NT2/D1 (cell line): ENCODE data around the gene NR2E1.

Source experiments
- DNase-seq: peaks from one replicate; pipeline ENCODE4 v3.0.0-alpha.2; 2011; ENCODE audit warnings: low read depth, low spot score
- H3K27me3 ChIP-seq: 2 replicates; pipeline ENCODE4 v1.6.0; 2011; ENCODE audit warnings: mild to moderate bottlenecking; ENCODE audit not compliant: insufficient read length, insufficient read depth
- H3K36me3 ChIP-seq: 2 replicates; pipeline ENCODE4 v1.6.1; 2011; ENCODE audit warnings: mild to moderate bottlenecking, low read length, mixed read lengths; ENCODE audit not compliant: insufficient read depth, insufficient read length
- H3K4me1 ChIP-seq: 2 replicates; pipeline ENCODE4 v1.5.1; 2011; ENCODE audit not compliant: insufficient read depth, insufficient read length
- H3K4me3 ChIP-seq: 2 replicates; pipeline ENCODE4 v1.5.1; 2011; ENCODE audit warnings: low read depth; ENCODE audit not compliant: insufficient read length
- H3K9ac ChIP-seq: 2 replicates; pipeline ENCODE4 v1.6.0; 2011; ENCODE audit warnings: low read depth; ENCODE audit not compliant: insufficient read length
- H3K9me3 ChIP-seq: 2 replicates; pipeline ENCODE4 v1.5.1; 2011; ENCODE audit warnings: mild to moderate bottlenecking, low read length; ENCODE audit not compliant: insufficient read depth
- SUZ12 ChIP-seq: IDR thresholded peaks from 2 replicates; pipeline ENCODE4 v1.6.1; 2011; ENCODE audit not compliant: insufficient read length, insufficient read depth; ENCODE audit errors: extremely low read depth
- YY1 ChIP-seq: IDR thresholded peaks from 2 replicates; pipeline ENCODE4 v1.6.1; 2011; ENCODE audit not compliant: insufficient read length, insufficient read depth
- ZNF274 ChIP-seq: IDR thresholded peaks from 2 replicates; pipeline ENCODE4 v1.6.1; 2011; ENCODE audit warnings: mild to moderate bottlenecking, low read depth, low read length

The NR2E1 gene

DNA sequence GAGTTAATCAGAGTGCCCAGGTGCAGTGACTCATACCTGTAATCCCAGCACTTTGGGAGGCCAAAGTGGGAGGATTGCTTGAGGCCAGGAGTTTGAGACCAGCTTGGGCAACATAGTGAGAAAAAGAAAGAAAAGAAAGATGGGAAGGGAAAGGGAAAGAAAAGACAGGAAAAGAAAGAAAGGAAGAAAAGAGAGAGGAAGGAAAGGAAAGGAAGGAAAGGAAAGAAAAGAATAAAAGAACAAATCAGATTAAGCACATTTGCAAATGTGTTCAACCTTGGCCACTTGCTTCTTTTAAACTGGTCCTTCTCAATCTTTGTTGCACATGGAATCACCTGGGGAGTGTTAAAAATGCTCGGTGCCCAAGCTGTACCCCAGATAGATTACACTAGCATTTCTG lies 28.0 kb downstream of the NR2E1 start:
- no peak overlapping the region for H3K9ac ChIP-seq
- no peak for DNase-seq
- no peak for TF ChIP-seq SUZ12
- no peak for TF ChIP-seq ZNF274
- no peak for TF ChIP-seq YY1

DNA sequence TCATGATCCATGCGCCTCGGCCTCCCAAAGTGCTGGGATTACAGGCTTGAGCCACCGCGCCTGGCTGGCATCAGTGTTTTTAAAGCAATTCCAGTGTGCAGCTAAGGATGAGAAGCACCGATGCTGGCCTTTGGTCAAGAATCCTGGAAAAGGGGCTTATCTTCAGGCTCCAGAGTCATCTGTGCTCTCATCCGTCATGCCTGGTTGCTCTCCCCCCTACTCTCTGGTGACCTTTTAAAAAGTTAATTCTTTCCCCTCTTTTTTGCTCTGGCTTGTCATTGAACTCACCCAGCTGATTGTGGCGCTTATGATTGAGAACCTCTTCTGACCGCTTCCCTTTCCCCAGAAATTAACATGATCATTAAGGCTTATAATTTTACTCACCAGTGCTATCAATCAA lies 28.7 kb downstream of the NR2E1 start:
- TF ChIP-seq YY1 (no peak), SUZ12 (no peak), ZNF274 (no peak)

More for the DNA sequence above, 28.0 kb downstream of the NR2E1 start:
- no peaks in the 10 kb centered on the region for H3K9me3 ChIP-seq
- no peaks in the 10 kb centered on the region for H3K36me3 ChIP-seq
- H3K27me3 ChIP-seq, result no peaks in the 10 kb centered on the region
- no peaks in the 10 kb centered on the region for H3K4me1 ChIP-seq
- no peak overlapping the region for H3K4me3 ChIP-seq

DNA sequence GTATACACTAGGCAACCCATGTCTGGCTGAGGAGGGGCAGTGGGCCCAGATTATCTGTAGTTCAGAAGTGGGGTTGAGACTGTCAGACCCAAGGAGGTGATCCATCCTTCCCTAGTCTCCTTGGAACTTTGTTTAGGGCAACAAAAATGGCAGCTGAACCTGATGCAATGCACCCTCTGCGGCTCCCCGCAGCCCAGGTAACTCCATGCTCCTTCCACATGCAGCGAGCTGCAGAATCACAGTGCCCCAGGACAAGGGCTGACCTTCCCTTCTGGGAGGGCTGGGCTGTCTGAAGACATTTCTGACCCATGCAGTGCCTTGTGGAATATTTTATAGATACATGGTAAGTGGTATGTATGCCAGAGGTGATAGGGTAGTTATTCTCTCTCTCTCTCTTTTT lies 29.4 kb downstream of the NR2E1 start:
- no peaks in the 10 kb centered on the region for H3K27me3 ChIP-seq
- TF ChIP-seq YY1 (no peak), ZNF274 (no peak), SUZ12 (no peak)
- no peaks in the 10 kb centered on the region for H3K36me3 ChIP-seq
- no peaks in the 10 kb centered on the region for H3K4me1 ChIP-seq
- H3K4me3 ChIP-seq, result no peak overlapping the region
- no peak for DNase-seq
- H3K9me3 ChIP-seq, result no peaks in the 10 kb centered on the region
- no peak overlapping the region for H3K9ac ChIP-seq

More for the DNA sequence above, 28.7 kb downstream of the NR2E1 start:
- no peaks in the 10 kb centered on the region for H3K4me1 ChIP-seq
- no peaks in the 10 kb centered on the region for H3K27me3 ChIP-seq
- DNase-seq, result no peak
- H3K9ac ChIP-seq, result no peak overlapping the region
- no peak overlapping the region for H3K4me3 ChIP-seq
- no peaks in the 10 kb centered on the region for H3K36me3 ChIP-seq
- no peaks in the 10 kb centered on the region for H3K9me3 ChIP-seq

DNA sequence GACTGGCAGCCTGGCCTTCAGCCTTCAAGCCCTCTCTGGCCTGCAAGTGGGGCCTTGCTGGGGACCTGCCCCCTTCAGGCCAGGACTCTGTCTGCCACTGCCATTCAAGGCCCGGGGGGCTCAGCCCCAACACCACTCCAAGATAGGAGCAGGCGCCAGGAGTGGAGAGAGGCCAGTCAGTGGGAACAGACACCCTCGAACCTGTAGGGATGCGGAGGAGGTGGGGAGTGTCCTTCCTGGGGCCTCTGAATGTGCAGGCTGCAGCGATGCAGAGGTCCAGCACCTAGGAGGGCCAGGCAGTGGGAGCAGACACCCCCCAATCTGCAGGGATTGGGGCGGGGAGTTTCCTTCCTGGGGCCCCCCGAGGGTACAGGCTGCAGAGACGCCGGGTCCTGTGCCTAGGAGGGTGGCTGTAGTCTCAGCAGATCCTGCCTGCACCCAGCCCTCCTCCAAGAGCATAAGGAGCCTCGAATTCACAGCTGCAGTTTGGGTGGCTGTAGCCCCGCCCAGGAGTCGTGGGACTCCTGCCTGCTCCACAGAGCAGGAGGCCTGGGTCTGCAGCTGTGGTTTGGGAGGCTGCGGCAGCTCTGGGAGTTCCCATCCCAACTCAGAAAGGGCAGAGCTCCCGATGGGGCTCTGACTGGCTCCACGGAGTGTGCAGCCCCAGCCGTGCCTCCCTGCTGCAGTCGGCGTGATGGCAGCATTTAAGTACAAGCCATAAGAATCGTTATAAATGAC lies 33.1 kb downstream of the NR2E1 start:
- Histone ChIP-seq H3K27me3 (no peaks in the 10 kb centered on the region), H3K9ac (no peak overlapping the region), H3K4me3 (no peak overlapping the region), H3K4me1 (no peaks in the 10 kb centered on the region), H3K36me3 (no peaks in the 10 kb centered on the region), H3K9me3 (no peaks in the 10 kb centered on the region)
- TF ChIP-seq YY1, result no peak
- no peak for TF ChIP-seq ZNF274
- no peak for TF ChIP-seq SUZ12
- no peak for DNase-seq

DNA sequence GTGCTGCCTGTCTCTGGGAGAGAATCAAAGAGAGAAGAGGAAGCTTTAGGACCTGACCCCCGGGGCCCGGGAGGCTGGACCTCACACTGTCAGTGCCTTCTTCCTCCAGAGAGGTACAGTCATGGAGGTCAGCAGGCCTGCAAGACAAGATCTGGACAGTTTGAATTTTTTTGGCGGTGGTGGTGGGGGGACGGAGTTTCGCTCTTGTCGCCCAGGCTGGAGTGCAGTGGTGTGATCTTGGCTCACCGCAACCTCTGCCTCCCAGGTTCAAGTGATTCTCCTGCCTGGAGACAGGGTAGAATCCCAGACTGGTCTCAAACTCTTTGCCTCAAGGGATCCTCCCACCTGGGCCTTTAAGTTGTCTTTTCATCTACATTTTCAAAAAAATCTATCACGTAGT lies 34.4 kb downstream of the NR2E1 start:
- no peak for DNase-seq
- Histone ChIP-seq H3K9ac (no peak overlapping the region), H3K9me3 (no peaks in the 10 kb centered on the region), H3K36me3 (no peaks in the 10 kb centered on the region), H3K4me3 (no peak overlapping the region), H3K27me3 (no peaks in the 10 kb centered on the region), H3K4me1 (no peaks in the 10 kb centered on the region)
- no peak for TF ChIP-seq ZNF274
- TF ChIP-seq YY1, result no peak
- no peak for TF ChIP-seq SUZ12

DNA sequence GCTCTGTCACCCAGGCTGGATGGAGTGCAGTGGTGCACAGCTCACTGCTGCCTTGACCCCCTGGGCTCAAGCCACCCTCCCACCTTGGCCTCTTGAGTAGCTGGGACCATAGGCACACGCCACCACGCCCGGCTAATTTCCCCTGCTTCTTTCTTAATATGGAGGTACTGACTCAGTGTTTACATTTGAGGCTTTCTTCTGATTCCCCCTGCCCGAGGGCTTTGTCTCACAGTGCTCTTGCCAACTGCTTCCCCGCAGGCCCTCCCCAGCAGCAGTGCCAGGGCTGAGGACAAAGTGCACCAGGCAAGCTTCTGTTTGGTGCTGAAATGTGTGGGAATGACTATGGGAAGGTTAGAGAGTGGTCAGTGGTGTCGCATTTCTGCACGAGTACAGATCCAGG lies 34.8 kb downstream of the NR2E1 start:
- Histone ChIP-seq H3K4me1 (no peaks in the 10 kb centered on the region), H3K9me3 (no peaks in the 10 kb centered on the region), H3K27me3 (no peaks in the 10 kb centered on the region), H3K36me3 (no peaks in the 10 kb centered on the region), H3K4me3 (no peak overlapping the region), H3K9ac (no peak overlapping the region)
- no peak for DNase-seq
- no peak for TF ChIP-seq ZNF274
- TF ChIP-seq SUZ12, result no peak
- TF ChIP-seq YY1, result no peak

DNA sequence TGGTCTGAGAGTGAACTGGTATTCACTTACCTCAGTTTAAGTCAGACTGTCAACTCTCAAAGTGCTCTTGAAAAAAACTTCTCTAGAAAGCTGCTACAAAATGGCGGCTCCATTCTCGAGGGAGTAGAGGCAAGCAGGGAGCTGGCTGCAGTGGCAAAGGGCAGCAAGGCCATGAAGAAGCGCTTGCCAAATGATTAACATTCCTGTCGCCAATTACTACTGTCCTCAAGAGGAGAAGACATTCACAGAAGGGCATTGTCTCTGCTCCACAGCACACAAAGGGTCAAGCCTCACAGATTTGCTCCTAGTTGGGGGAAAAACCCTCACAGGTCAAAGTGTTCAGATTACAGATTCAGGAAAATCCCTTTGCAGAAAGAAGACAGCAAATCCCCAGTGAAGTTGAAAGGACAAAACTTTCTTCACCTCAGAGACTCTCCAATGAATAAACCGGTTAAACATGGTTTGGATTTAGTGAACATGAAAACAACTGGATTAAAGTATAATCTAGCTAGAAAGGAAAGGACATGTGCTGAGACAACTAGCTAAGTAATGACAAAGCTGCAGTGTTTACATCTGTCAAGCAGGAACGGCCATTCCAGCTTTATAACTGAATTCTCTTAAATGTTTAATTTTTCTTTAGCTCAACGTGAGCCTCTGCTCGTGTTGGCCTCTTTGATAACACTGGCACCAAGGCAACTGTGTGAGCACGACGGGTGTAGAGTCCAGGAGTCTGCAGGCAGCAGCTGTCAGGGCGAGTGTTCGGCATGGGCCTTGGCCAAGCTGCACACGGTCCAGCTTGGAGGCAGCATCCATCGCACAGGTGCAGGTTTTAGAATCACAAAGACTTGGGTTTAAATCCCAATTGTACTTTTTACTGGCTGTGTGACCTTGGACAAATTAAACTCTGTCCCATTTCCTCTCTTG lies 37.6 kb downstream of the NR2E1 start:
- TF ChIP-seq ZNF274 (no peak), SUZ12 (no peak), YY1 (no peak)
- Histone ChIP-seq H3K27me3 (no peaks in the 10 kb centered on the region), H3K9ac (no peak overlapping the region), H3K4me3 (no peak overlapping the region), H3K36me3 (no peaks in the 10 kb centered on the region), H3K4me1 (no peaks in the 10 kb centered on the region), H3K9me3 (no peaks in the 10 kb centered on the region)
- DNase-seq, result no peak
